NT2/D1 (cell line): ENCODE data around the gene ELOF1.

Experiments
- YY1 ChIP-seq: IDR thresholded peaks from 2 replicates; pipeline ENCODE4 v1.6.1; 2011; ENCODE audit not compliant: insufficient read length, insufficient read depth
- ZNF274 ChIP-seq: IDR thresholded peaks from 2 replicates; pipeline ENCODE4 v1.6.1; 2011; ENCODE audit warnings: mild to moderate bottlenecking, low read depth, low read length

- no peak for TF ChIP-seq YY1
- no peak for TF ChIP-seq ZNF274
Observed at GRCh38 chr19:11598103-11598483, 39.1 kb upstream of the ELOF1 start.
